ENCODE data around the gene ARHGEF11. TPM values are rescaled to one million over a fixed set of nuclear protein-coding genes. Genes with fewer than 3 reads are reported as not detected.

Gene ARHGEF11
- polyA plus RNA-seq, 4 donors, result 29.8 to 33.9 (median 32.6) TPM

DNA sequence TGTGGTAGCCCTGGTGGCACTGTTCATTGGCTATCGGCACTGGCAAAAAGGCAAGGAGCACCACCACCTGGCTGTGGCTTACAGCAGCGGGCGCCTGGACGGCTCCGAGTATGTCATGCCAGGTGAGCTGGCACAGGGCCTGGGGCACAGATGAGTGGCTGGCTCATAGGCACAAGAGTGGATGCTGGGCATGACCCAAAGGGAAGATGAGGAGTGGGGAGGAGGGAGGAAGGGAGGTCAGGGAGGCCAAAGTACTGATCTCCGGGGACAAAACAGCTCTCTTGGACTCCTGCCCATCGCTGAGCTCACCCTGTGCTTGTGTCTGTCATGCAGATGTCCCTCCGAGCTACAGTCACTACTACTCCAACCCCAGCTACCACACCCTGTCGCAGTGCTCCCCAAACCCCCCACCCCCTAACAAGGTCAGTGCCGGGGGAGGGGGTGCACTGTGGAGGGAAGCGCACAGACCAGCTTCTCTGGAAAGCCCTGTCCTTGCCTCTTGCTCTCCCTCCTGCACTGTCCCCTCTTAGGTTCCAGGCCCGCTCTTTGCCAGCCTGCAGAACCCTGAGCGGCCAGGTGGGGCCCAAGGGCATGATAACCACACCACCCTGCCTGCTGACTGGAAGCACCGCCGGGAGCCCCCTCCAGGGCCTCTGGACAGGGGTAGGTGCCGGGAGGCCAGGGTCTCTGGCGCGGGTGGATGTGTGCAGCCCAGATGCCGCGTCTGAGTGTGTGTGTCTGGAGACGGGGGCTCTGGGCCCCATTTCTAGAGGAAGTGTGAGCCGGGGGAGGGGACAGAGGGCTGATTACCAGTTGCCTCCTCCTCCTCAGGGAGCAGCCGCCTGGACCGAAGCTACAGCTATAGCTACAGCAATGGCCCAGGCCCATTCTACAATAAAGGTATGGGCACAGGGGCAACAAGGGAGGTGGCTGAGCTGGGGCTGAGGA is 132.4 kb downstream of the ARHGEF11 start:
- no peak for DNase-seq (ENCODE audit: low read depth in 4 of 4, low spot score in 3 of 4)

DNA sequence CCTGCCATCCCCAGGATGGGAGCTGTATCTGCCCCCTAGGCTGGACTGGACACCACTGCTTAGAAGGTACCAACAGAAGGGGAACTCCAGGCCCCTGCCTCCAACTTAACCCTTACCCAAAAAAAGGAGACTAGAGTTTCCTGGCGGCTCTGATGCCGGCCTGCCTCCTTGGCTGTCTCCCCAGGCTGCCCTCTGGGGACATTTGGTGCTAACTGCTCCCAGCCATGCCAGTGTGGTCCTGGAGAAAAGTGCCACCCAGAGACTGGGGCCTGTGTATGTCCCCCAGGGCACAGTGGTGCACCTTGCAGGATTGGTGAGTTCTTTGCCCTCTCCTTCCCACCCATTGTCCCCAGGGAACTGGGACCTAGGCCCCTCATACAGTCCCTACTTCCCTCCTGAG is 133.2 kb downstream of the ARHGEF11 start:
- no peak for DNase-seq (ENCODE audit: low read depth in 4 of 4, low spot score in 3 of 4)

DNA sequence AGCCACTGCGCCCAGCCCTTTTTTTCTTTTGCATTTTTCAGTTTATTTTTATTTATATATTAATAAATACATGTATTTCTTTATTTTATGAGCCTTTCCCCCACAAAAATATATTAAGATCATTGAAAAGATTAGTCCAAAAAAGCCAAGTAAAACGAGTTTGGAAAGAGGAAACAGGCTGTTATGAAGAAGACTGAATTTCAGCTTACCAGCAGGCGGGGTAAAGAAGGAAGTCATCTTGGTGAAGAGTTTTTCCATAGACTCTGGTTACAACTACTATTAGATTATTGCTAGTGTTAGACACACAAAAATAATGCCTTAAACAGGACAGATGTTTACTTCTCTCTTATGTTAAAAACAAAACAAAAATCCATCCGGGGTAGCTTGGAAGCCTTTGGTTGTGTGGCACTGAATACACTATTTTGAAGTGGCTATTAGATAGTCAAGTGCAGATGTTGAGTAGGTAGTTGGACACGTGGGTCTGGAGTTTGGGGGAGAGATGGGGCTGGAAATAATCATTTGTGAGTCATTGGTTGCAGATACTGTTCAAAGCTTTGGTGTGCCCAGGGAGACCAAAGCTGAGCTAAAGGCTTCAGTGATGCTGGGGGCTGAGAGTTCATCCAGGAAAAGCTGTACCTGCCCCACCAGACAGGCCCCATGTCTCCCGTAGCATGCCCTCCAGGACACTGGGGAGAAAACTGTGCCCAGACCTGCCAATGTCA is 133.8 kb downstream of the ARHGEF11 start:
- no peak for DNase-seq (ENCODE audit: low read depth in 4 of 4, low spot score in 3 of 4)

DNA sequence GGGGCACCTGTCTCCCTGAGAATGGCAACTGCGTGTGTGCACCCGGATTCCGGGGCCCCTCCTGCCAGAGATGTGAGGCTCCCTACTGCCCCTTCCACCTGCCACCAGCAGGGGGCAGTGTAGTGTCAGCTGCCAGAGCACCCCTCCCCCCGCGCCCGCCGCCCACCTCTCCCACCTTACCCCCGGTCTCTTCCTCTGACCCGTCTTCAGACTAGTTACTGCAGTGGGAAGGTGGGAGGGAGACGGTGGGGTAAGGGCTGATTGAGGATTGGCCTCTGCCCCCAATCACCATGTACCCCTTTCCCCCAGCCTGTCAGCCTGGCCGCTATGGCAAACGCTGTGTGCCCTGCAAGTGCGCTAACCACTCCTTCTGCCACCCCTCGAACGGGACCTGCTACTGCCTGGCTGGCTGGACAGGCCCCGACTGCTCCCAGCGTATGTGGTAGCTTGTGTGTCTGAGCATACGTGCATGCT is 135.2 kb downstream of the ARHGEF11 start:
- DNase-seq (ENCODE audit: low read depth in 4 of 4, low spot score in 3 of 4), result no peak

DNA sequence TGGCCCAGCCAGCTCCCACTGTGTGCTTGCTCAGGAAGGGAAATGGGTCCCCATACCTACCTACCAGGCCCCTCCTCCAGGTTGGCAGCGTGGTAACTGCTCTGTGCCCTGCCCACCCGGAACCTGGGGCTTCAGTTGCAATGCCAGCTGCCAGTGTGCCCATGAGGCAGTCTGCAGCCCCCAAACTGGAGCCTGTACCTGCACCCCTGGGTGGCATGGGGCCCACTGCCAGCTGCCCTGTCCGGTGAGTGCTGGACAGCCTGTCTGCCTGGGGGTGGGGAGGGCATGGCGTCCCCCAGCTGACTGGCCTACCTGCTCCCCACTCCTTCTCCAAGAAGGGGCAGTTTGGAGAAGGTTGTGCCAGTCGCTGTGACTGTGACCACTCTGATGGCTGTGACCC is 135.9 kb downstream of the ARHGEF11 start:
- no peak for DNase-seq (ENCODE audit: low read depth in 4 of 4, low spot score in 3 of 4)

DNA sequence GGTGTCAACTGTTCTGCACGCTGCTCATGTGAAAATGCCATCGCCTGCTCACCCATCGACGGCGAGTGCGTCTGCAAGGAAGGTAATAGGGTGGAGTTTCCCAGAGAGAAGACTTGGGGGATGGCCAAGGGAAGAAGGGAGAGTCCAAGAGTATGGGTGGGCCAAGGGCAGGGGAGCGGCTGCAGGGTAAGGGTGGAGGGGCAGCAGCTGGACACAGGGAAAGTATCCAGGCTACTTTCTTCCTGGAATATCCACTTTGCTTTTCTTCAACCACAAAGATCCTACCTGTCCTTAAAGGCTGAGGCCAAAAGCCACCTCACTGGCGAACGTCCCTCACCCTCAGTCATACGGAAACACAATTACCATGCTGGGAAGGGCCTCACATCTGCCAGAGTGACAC is 136.6 kb downstream of the ARHGEF11 start:
- DNase-seq (ENCODE audit: low read depth in 4 of 4, low spot score in 3 of 4), result no peak

DNA sequence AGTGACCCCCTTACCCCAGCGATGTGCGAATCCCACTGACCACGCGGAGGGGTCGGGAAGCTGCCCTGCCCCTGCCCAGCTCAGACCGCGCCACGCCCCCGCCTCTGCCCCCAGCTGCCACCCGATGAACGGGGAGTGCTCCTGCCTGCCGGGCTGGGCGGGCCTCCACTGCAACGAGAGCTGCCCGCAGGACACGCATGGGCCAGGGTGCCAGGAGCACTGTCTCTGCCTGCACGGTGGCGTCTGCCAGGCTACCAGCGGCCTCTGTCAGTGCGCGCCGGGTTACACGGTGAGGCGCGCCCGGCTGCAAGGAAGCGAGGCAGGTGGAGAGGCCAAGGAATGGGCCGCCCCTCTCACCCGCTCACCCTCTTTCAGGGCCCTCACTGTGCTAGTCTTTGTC is 137.0 kb downstream of the ARHGEF11 start:
- no peak for DNase-seq (ENCODE audit: low read depth in 4 of 4, low spot score in 3 of 4)

DNA sequence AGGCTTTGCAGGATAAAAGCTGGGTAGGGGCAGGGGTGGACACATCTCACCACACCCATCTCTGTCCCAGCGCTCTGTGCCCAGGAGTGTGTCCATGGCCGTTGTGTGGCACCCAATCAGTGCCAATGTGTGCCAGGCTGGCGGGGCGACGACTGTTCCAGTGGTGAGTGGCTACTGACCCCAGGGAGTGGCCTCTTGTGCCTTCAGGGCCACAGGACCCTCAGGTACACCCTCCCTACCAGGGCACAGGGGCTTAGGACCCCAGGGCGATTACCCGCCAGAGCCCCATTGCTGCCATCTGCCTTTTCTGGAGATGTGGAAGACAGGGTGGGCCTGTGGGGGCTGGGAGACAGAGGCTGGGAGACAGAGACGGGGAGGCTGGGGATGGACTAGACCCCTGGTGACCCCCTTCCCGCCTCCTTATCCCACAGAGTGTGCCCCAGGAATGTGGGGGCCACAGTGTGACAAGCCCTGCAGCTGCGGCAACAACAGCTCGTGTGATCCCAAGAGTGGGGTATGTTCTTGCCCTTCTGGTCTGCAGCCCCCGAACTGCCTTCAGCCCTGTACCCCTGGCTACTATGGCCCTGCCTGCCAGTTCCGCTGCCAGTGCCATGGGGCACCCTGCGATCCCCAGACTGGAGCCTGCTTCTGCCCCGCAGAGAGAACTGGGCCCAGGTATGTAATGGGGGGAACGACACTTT is 139.2 kb downstream of the ARHGEF11 start:
- no peak for DNase-seq (ENCODE audit: low read depth in 4 of 4, low spot score in 3 of 4)

DNA sequence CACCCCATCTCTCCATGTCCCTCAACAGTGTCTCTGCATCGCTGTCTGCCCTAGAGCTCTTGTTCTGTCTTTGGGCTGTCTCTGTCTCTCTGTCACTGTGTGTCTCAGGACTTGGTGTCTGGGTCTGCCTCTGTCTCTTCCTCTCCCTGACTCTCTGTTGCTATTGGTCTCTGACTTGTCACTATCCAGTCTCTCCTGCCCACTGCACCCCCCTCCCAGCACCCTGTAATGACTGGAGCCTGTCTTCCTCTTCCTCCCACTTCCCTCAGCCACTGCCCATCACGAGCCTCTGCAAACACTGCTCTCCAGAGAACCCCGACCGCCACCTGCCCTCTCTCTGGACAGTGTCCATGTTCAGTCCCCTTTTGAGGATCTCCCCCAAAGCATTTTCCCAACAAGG is 139.9 kb downstream of the ARHGEF11 start:
- no peak for DNase-seq (ENCODE audit: low read depth in 4 of 4, low spot score in 3 of 4)

DNA sequence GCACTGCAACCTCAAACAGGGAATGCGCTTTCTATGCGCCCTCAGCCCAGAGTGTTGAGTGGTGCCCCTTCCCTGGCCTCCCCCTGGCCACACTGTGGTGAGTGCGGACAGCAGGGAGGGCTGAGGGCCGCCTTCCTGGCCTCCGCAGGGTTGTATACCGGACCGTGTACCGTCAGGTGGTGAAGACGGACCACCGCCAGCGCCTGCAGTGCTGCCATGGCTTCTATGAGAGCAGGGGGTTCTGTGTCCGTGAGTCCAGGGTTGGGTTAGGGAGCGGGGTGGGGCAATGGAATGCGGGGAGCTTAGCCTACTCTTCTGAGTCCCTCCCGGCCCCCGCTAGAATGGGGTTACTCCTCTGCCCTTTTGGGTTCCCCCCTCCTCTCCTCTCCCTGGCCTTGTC is 140.4 kb downstream of the ARHGEF11 start:
- DNase-seq (ENCODE audit: low read depth in 4 of 4, low spot score in 3 of 4), result no peak

DNA sequence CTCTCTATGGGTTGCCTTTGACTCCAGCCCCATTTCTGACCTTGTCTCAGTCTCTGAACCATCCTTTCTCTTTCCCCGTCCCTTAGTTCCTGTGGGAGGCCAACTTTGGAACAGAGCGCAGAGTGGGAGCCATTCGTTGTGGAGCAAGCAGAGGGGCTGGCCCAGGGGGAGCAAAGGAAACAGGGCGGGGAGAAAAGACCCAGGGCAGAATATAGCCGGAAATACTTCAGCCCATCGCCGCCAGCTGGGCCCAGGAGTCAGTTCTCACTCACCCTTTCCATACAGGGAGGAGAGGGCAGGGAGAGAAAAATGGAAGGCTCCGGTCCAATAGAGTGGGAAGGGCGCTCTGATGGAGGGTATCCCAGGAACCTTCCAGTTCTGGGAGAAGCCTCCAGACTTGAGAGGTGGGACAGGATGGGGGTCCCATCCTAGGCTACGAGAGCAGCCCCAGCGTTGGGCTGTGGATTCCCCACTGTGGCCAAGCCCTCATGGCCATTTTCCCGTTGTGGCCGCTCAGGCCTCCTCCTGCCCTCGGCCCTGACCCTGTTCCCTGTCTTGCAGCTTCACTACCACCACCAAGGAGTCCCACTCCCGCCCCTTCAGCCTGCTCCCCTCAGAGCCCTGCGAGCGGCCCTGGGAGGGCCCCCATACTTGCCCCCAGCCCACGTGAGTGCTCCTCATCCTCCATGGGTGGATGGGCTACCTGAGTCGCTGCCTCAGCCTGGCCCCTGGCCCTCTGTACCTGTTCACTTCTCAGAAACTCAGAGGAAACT is 141.2 kb downstream of the ARHGEF11 start:
- DNase-seq (ENCODE audit: low read depth in 4 of 4, low spot score in 3 of 4), result no peak

DNA sequence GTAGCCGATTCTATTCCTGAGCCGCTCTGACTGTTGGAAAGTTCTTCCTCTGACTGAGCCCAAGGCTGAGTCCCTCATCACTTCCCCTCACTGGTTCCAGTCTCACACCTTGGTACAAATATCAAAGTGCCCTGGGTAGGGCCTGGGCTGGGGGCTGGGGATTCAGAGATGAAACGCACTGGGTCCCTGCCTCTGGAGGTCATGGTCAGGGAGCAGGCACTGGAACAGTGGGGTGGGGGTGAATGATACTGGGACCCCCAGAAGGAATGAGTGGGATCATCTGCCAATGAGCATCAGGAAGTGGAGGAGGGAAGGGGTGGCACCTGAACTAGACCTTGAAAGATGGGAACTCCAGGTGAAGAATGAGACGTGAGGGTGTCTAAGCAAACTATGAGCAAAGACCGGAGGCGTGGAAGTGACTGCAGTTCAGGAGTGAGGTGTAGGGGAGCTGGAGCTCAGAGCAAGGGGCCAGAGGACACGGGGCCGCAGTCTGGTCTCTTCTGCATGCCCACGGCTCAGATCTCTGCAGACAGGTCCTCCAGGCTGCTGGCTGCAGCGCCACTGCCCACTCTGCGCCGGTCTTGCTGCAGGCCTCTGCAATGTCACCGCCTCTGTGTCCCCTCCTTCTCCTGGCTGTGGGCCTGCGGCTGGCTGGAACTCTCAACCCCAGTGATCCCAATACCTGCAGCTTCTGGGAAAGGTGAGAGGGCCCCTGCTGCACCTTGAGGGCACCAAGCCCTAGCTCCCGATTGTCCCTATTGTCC is 142.0 kb downstream of the ARHGEF11 start:
- DNase-seq (ENCODE audit: low read depth in 4 of 4, low spot score in 3 of 4), result no peak

DNA sequence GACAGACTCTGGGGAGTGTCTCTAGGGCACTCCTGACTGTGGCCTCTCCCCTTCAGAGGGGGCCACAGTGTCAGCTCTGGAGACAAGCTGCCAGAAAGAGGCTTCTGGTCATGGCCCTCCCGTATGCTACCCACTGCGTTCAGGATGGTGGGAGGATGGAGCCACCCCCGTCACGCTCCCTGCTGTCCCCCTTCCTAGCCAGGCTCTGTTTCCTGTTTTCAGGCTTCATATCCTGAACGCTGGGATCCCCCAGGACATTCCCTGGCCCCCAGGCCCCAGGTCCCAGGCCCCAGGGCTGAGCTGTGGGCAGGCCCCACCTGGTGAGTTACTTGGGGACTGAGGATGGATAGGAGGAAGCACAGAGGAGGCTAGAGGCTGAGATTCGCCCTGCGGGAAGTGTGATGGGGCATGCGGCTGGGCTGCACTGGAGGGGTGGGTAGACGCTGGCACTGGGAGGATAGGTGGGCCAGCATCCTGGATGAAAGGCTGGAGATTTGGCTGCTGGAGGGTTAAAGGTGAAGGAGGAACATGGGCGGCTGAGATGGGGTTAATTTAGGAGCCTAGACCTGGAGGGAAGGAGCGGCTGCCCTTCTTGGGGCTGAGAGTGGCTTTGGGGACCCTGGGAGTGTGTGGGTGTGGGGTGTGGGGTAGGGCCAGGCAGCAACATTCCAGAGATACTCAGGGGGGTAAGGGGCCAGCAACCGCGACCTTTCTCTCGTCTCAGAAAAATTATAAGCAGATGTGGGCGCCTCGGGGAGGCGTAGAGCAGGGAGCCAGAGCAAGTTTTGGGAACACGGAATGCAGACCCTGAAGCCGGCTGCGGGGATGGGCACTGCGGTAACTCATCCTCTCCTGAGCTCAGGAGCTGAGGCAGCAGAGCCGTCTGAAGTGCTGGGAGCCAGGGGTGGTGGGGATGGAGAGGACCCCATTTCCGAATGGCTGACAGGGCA is 143.3 kb downstream of the ARHGEF11 start:
- DNase-seq (ENCODE audit: low read depth in 4 of 4, low spot score in 3 of 4), result no peak

DNA sequence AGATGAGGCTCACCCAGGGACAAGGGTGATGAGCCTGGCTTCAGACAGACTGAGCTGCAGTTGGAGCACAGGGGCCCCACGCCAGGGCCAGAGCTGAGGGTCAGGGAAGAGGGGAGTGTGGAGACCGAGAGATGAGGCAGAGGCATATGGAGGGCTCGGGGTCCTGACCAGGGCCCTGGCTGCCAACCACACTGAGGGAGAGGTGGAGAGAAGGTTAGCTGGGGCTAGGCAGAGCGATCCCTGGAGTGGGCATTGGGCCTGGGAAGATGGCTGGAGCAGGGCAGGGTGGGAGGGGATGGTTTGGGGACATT is 144.0 kb downstream of the ARHGEF11 start:
- no peak for DNase-seq (ENCODE audit: low read depth in 4 of 4, low spot score in 3 of 4)

DNA sequence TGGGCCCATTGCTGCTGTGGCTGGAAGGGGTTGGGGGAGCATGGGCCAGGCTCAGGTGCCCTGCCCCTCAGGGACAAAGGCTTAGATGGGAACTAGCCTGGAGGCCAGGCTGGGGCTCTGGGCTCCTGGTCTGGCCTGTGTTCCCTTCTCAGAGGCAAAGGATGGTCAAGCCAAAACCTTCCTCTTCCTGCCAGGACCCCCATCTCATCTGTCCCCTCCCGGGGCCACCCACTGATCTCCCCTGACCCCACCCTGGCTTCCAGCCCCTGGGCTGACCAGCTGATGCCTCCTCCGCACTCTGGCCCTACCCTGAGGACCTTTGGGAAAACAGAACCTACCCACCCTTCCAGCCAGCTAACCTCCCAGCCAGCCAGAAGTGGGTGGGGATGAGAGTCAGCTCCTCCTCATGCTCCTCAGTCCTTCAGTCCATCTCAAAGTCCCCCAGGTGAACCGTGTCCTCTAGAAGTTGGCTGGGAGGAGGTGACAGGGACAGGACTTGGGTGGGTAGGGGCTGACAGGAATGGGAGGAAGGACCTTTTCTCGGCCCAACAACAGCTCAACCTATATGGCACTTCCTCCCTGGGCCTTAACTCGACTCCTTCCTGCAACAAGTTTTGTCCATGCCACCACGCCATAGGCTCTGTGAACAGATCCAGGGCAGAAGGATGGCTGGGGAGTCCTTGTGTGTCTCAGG is 144.5 kb downstream of the ARHGEF11 start:
- DNase-seq (ENCODE audit: low read depth in 4 of 4, low spot score in 3 of 4), result no peak

DNA sequence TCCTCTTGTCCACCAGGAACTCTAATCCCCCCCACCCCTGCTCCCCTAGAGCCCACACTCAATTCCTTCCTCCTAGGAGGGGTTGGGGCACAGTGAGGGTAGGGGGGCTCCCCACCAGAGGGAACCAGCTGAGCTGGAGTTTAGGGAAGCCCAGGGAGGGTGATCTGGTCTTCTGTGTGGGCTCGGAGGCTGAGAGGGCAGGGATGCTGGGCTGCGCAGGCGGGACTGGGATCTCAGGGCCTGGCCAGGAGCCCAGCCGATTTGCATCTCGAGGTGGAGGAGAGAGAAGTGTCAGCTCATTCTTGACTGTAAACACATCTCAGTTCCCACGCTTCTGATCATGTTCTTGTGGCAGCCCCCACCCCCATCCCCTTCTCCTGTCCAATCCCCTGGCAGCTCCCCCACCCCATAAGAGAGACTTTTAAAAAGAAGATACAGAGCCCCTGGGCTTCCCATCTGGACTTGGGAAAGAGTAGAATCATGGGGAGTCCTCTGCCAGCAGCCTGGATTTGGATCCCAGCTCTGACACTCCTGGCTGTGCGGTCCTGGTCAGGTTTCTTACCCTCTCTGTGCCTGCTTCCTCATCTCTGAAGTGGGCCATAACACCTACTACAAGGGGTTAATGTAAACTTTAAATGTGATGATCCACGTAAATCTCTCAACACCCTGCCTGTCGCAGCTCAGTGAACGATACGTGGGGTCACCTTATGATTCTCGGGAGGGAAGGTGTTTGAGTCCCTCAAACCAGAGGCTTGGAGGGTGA is 145.4 kb downstream of the ARHGEF11 start:
- DNase-seq (ENCODE audit: low read depth in 4 of 4, low spot score in 3 of 4), result no peak

DNA sequence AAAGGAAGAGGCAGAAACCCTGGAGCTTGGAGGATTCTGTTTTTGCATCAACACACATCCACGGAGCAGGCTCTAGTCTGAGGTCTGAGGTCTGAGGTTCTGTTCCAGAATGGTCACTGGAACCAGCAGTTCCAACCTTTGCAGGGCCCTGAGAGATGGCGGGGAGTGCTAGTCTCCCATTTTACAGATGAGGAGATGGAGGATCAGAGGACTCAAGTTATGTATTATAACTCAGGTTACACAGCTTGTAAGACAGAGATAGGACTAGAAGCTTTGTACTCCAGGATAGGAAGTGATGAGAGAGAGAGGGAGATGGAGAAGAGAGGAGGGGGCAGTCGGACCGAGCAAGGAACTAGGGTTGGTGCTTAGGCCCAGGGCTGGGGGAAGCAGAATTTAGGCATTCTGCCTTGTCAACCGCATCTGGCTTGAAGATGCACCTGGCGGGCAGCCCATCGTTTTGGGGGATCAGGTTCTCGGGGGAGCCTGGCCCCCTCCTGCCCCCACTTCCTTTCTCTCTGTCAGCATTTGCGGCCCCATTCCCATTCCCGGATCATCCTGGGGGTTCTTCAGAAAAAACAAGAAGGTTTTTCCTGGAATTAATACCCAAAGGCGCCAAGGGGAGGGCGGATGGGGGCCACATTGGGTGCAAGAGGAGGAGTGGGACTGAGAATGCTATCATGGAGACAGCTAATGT is 146.4 kb downstream of the ARHGEF11 start:
- no peak for DNase-seq (ENCODE audit: low read depth in 4 of 4, low spot score in 3 of 4)
